GM12873 (cell line): ENCODE results near the gene NUTM2E.
"Not testable (repeated sequence)": the region's sequence is repeated elsewhere in the genome, so short reads cannot be mapped to it uniquely, and the experiment has no call there.

Experiments used
- TF ChIP-seq, protein P1 (sequence below): IDR thresholded peaks from 2 replicates; pipeline ENCODE4 v1.5.1; 2012; ENCODE audit warnings: low read depth, mild to moderate bottlenecking, moderate library complexity, low read length, control low read depth; ENCODE audit not compliant: insufficient read depth; ENCODE audit errors: missing control alignments

Gene NUTM2E, protein sequence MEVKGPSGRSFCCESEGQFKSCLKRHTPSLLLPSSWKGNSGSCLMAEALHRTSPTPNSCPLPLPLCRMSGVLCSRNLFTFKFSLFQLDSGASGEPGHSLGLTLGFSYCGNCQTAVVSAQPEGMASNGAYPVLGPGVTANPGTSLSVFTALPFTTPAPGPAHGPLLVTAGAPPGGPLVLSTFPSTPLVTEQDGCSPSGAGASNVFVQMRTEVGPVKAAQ (N-terminal part only)

GRCh38 chr10:79826496-79827215 is at the start of gene NUTM2E:
TSS of gene NUTM2E (plus strand) at chr10:79826739. CDS start at chr10:79841741, 15,002 bp downstream.
- TF ChIP-seq, protein P1, sequence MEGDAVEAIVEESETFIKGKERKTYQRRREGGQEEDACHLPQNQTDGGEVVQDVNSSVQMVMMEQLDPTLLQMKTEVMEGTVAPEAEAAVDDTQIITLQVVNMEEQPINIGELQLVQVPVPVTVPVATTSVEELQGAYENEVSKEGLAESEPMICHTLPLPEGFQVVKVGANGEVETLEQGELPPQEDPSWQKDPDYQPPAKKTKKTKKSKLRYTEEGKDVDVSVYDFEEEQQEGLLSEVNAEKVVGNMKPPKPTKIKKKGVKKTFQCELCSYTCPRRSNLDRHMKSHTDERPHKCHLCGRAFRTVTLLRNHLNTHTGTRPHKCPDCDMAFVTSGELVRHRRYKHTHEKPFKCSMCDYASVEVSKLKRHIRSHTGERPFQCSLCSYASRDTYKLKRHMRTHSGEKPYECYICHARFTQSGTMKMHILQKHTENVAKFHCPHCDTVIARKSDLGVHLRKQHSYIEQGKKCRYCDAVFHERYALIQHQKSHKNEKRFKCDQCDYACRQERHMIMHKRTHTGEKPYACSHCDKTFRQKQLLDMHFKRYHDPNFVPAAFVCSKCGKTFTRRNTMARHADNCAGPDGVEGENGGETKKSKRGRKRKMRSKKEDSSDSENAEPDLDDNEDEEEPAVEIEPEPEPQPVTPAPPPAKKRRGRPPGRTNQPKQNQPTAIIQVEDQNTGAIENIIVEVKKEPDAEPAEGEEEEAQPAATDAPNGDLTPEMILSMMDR = not testable (repeated sequence)

- TF ChIP-seq, protein P1 = peak; percentile 57
Observed at GRCh38 chr10:79779310-79779938, 47.1 kb upstream of the NUTM2E start.
